WTC11 (cell line): ENCODE measurements around the gene LAMA2. TPM values are rescaled to one million over a fixed set of nuclear protein-coding genes. Genes with fewer than 3 reads are reported as not detected.

Source experiments
- ATAC-seq: fragments of 200-7000 bp; cut with Tn5 transposase; 2 replicates; pipeline ENCODE4 v1.10.0; 2021; ENCODE audit warnings: mild to moderate bottlenecking, moderate library complexity
- CTCF ChIA-PET: fragments of 300-600 bp; sonication (Branson Sonifier 250); formaldehyde crosslinking; loops from one replicate; lab custom pipeline; 2021; ENCODE audit warnings: antibody characterized with exemption; lab: Charles Lee
- POLR2A ChIA-PET: fragments of 350-600 bp; sonication (Branson Sonifier 250); formaldehyde crosslinking; loops from one replicate; lab custom pipeline; 2021; ENCODE audit warnings: antibody characterized with exemption; lab: Charles Lee
- DNase-seq: peaks from one replicate; pipeline ENCODE4 v3.0.0; 2021; ENCODE audit warnings: low spot score
- H3K27ac Mint-ChIP-seq: 2 replicates; pipeline ENCODE4 v1.8.0; 2021; ENCODE audit warnings: mixed read lengths
- H3K27me3 Mint-ChIP-seq: 2 replicates; pipeline ENCODE4 v1.8.0; 2021; ENCODE audit warnings: low read depth, mild to moderate bottlenecking, moderate library complexity, mixed read lengths
- H3K36me3 Mint-ChIP-seq: 2 replicates; pipeline ENCODE4 v1.8.0; 2021; ENCODE audit warnings: mixed read lengths
- H3K4me1 Mint-ChIP-seq: 2 replicates; pipeline ENCODE4 v1.8.0; 2022; ENCODE audit warnings: mixed read lengths
- H3K4me3 Mint-ChIP-seq: 2 replicates; pipeline ENCODE4 v1.8.0; 2021; ENCODE audit warnings: mild to moderate bottlenecking, moderate library complexity, mixed read lengths
- H3K9me3 Mint-ChIP-seq: 2 replicates; pipeline ENCODE4 v1.8.0; 2021; ENCODE audit warnings: mixed read lengths
- CBFB ChIP-seq: sonication (generic); formaldehyde crosslinking; IDR thresholded peaks from 2 replicates; pipeline ENCODE4 v1.8.1; 2022; ENCODE audit warnings: mild to moderate bottlenecking, low read depth, missing genetic modification reagents
- CTCF ChIP-seq: fragments of 200-600 bp; IDR thresholded peaks from 2 replicates; pipeline ENCODE4 v1.8.0; 2022; ENCODE audit warnings: antibody characterized with exemption
- E2F4 ChIP-seq: sonication (generic); formaldehyde crosslinking; IDR thresholded peaks from 2 replicates; pipeline ENCODE4 v1.8.1; 2022; ENCODE audit warnings: low read depth, mild to moderate bottlenecking, moderate library complexity, missing genetic modification reagents, borderline replicate concordance
- E2F5 ChIP-seq: sonication (generic); formaldehyde crosslinking; IDR thresholded peaks from 2 replicates; pipeline ENCODE4 v1.8.1; 2022; ENCODE audit warnings: mild to moderate bottlenecking, moderate library complexity, missing genetic modification reagents
- GRHL2 ChIP-seq: fragments of 250-450 bp; sonication (Bioruptor Pico); IDR thresholded peaks from 2 replicates; pipeline ENCODE4 v1.8.0; 2022; ENCODE audit warnings: mild to moderate bottlenecking, moderate library complexity; ENCODE audit not compliant: insufficient replicate concordance, severe bottlenecking
- GTF2I ChIP-seq: fragments of 250-450 bp; sonication (Bioruptor Pico); conservative IDR thresholded peaks from 2 replicates; pipeline ENCODE4 v1.4.0; 2021; ENCODE audit warnings: mild to moderate bottlenecking
- MAX ChIP-seq: sonication (generic); formaldehyde crosslinking; IDR thresholded peaks from 2 replicates; pipeline ENCODE4 v1.8.0; 2022; ENCODE audit warnings: mild to moderate bottlenecking, missing genetic modification reagents
- MLX ChIP-seq: sonication (generic); formaldehyde crosslinking; IDR thresholded peaks from 2 replicates; pipeline ENCODE4 v1.8.1; 2023; ENCODE audit warnings: mild to moderate bottlenecking, missing genetic modification reagents, moderate library complexity
- MXD4 ChIP-seq: fragments of 250-450 bp; sonication (Bioruptor Pico); IDR thresholded peaks from 2 replicates; pipeline ENCODE4 v1.8.0; 2021; ENCODE audit warnings: mild to moderate bottlenecking, moderate library complexity, borderline replicate concordance
- NFE2L1 ChIP-seq: sonication (generic); formaldehyde crosslinking; IDR thresholded peaks from 2 replicates; pipeline ENCODE4 v1.8.1; 2023; ENCODE audit warnings: missing genetic modification reagents
- NR2C2 ChIP-seq: sonication (generic); formaldehyde crosslinking; IDR thresholded peaks from 2 replicates; pipeline ENCODE4 v1.8.0; 2022; ENCODE audit warnings: mild to moderate bottlenecking, missing genetic modification reagents
- RORB ChIP-seq: fragments of 250-450 bp; sonication (Bioruptor Pico); IDR thresholded peaks from 2 replicates; pipeline ENCODE4 v1.9.0; 2021; ENCODE audit warnings: mild to moderate bottlenecking
- SOX15 ChIP-seq: fragments of 250-450 bp; sonication (Bioruptor Pico); IDR thresholded peaks from 2 replicates; pipeline ENCODE4 v1.9.0; 2021; ENCODE audit warnings: mild to moderate bottlenecking
- ZBTB21 ChIP-seq: sonication (generic); formaldehyde crosslinking; IDR thresholded peaks from 2 replicates; pipeline ENCODE4 v1.8.1; 2023; ENCODE audit warnings: mild to moderate bottlenecking, missing genetic modification reagents, borderline replicate concordance
- ZMAT4 ChIP-seq: fragments of 250-450 bp; sonication (Bioruptor Pico); IDR thresholded peaks from 2 replicates; pipeline ENCODE4 v1.9.0; 2021; ENCODE audit warnings: mild to moderate bottlenecking
- ZNF232 ChIP-seq: sonication (generic); formaldehyde crosslinking; IDR thresholded peaks from 2 replicates; pipeline ENCODE4 v1.8.0; 2022; ENCODE audit warnings: mild to moderate bottlenecking, missing genetic modification reagents
- total RNA-seq: library from RNA; stranded (reverse); gene quantifications from 3 replicates; pipeline ENCODE4 v1.2.3, GENCODE V29; 2021
- TF ChIP-seq, protein P1 (sequence below): sonication (generic); formaldehyde crosslinking; IDR thresholded peaks from 2 replicates; pipeline ENCODE4 v1.8.0; 2022; ENCODE audit warnings: mild to moderate bottlenecking, missing genetic modification reagents
- TF ChIP-seq, protein P2 (sequence below): sonication (generic); formaldehyde crosslinking; conservative IDR thresholded peaks from 2 replicates; pipeline ENCODE4 v1.8.1; 2023; ENCODE audit warnings: mild to moderate bottlenecking, low read depth, missing genetic modification reagents, moderate library complexity
- TF ChIP-seq, protein P3 (sequence below): sonication (generic); formaldehyde crosslinking; IDR thresholded peaks from 2 replicates; pipeline ENCODE4 v1.8.1; 2023; ENCODE audit warnings: mild to moderate bottlenecking, moderate library complexity, missing genetic modification reagents

Gene LAMA2
- total RNA-seq, 1 experiment from 2014 or later = 6.6 TPM

DNA sequence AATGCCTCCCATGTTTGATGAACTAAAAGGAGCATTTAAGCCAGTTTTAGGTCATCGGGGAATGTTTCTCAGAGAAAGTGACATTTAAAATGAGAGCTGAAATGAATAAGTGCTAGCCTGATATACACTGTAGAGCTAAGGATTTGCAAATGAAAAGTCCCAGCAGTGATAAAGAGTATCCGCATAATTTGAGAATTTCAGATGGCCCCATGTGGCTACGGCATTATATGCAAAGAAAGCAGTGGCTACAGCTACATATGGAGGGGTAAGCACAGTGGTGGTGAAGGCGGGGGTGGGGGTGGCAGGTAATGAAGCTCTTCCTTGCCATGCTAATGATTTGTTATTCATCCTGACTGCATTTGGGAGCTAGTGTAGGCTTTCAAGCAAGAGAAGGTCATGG lies 455.7 kb downstream of the LAMA2 start:
- Mint-ChIP-seq H3K4me1 (peaks cover 15% of the 10 kb centered on the region), H3K4me3 (no peak overlapping the region), H3K9me3 (peaks cover 9% of the 10 kb centered on the region), H3K36me3 (no peaks in the 10 kb centered on the region), H3K27me3 (no peaks in the 10 kb centered on the region), H3K27ac (no peak overlapping the region)
- ChIA-PET CTCF (interaction anchor here (1.5 kb wide), 1 partner anchor 32 kb away, joined by 4 read pairs; no protein-coding TSS in a partner anchor), POLR2A (no interaction called here)
- DNase-seq (no peak), ATAC-seq (no peak)
- TF ChIP-seq NR2C2 (CRISPR knock-in tag) (no peak), MAX (CRISPR knock-in tag) (no peak), E2F5 (CRISPR knock-in tag) (no peak), ZNF232 (CRISPR knock-in tag) (no peak), RORB (CRISPR knock-in tag) (no peak), NFE2L1 (CRISPR knock-in tag) (no peak), CBFB (no peak), SOX15 (CRISPR knock-in tag) (no peak), CTCF (no peak), MLX (CRISPR knock-in tag) (no peak), ZMAT4 (no peak), ZBTB21 (CRISPR knock-in tag) (no peak), MXD4 (CRISPR knock-in tag) (no peak), GTF2I (CRISPR knock-in tag) (no peak)
- TF ChIP-seq, protein P1, sequence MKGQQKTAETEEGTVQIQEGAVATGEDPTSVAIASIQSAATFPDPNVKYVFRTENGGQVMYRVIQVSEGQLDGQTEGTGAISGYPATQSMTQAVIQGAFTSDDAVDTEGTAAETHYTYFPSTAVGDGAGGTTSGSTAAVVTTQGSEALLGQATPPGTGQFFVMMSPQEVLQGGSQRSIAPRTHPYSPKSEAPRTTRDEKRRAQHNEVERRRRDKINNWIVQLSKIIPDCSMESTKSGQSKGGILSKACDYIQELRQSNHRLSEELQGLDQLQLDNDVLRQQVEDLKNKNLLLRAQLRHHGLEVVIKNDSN (CRISPR knock-in tag) = no peak
- TF ChIP-seq, protein P2, sequence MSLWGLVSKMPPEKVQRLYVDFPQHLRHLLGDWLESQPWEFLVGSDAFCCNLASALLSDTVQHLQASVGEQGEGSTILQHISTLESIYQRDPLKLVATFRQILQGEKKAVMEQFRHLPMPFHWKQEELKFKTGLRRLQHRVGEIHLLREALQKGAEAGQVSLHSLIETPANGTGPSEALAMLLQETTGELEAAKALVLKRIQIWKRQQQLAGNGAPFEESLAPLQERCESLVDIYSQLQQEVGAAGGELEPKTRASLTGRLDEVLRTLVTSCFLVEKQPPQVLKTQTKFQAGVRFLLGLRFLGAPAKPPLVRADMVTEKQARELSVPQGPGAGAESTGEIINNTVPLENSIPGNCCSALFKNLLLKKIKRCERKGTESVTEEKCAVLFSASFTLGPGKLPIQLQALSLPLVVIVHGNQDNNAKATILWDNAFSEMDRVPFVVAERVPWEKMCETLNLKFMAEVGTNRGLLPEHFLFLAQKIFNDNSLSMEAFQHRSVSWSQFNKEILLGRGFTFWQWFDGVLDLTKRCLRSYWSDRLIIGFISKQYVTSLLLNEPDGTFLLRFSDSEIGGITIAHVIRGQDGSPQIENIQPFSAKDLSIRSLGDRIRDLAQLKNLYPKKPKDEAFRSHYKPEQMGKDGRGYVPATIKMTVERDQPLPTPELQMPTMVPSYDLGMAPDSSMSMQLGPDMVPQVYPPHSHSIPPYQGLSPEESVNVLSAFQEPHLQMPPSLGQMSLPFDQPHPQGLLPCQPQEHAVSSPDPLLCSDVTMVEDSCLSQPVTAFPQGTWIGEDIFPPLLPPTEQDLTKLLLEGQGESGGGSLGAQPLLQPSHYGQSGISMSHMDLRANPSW (CRISPR knock-in tag) = no peak
- TF ChIP-seq, protein P3, sequence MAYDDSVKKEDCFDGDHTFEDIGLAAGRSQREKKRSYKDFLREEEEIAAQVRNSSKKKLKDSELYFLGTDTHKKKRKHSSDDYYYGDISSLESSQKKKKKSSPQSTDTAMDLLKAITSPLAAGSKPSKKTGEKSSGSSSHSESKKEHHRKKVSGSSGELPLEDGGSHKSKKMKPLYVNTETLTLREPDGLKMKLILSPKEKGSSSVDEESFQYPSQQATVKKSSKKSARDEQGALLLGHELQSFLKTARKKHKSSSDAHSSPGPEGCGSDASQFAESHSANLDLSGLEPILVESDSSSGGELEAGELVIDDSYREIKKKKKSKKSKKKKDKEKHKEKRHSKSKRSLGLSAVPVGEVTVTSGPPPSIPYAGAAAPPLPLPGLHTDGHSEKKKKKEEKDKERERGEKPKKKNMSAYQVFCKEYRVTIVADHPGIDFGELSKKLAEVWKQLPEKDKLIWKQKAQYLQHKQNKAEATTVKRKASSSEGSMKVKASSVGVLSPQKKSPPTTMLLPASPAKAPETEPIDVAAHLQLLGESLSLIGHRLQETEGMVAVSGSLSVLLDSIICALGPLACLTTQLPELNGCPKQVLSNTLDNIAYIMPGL (CRISPR knock-in tag) = no peak

DNA sequence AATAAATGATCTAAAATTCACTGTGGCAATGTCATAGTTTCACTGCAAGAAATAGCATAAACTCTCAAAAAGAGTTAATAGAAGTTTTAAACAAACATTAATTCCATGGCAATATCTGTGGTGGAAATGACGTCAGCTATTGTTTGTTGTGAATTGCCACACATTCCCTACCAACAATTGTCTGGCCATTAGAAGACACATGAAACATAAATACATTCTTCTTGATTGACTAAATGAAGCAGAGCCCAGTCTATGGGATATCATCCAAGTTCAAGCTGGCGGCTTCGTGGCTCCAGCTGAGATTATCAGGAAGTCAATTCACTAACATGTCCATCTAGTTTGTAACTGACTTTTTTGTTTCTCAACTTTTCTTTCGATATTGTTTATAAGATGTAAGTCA lies 458.0 kb downstream of the LAMA2 start:
- CTCF ChIA-PET = no interaction called here
- TF ChIP-seq ZMAT4 (no peak), E2F4 (no peak), GRHL2 (CRISPR knock-in tag) (no peak)
- TF ChIP-seq, all 79 proteins: peak for 0

More for the DNA sequence above, 458.0 kb downstream of the LAMA2 start:
- DNase-seq (no peak), ATAC-seq (no peak)
- Mint-ChIP-seq H3K4me3 (no peak overlapping the region), H3K27ac (no peak overlapping the region), H3K27me3 (no peaks in the 10 kb centered on the region), H3K9me3 (peaks cover 9% of the 10 kb centered on the region), H3K36me3 (no peaks in the 10 kb centered on the region), H3K4me1 (peaks cover 15% of the 10 kb centered on the region)
- POLR2A ChIA-PET = no interaction called here
